Keratinocyte (primary cell): ENCODE results near the gene GABRR2.

ENCODE experiments used
- CTCF ChIP-seq, 3 experiments: IDR thresholded peaks in 1 of 3; conservative IDR thresholded peaks in 1 of 3; optimal IDR thresholded peaks in 1 of 3; 2 replicates in 2 of 3; 3 replicates in 1 of 3; pipeline versions ENCODE3 to v1.5.1; 2011; ENCODE audit warnings: low read length in 3 of 3, mild to moderate bottlenecking in 3 of 3, moderate library complexity in 2 of 3, control low read depth in 1 of 3, inconsistent platforms in 1 of 3; ENCODE audit not compliant: insufficient read depth in 2 of 3; ENCODE audit errors: extremely low read depth in 1 of 3
- EZH2 ChIP-seq: IDR thresholded peaks from one replicate; pipeline ENCODE4 v1.6.1; 2012; ENCODE audit warnings: inconsistent platforms, mild to moderate bottlenecking, low read length, moderate library complexity

DNA sequence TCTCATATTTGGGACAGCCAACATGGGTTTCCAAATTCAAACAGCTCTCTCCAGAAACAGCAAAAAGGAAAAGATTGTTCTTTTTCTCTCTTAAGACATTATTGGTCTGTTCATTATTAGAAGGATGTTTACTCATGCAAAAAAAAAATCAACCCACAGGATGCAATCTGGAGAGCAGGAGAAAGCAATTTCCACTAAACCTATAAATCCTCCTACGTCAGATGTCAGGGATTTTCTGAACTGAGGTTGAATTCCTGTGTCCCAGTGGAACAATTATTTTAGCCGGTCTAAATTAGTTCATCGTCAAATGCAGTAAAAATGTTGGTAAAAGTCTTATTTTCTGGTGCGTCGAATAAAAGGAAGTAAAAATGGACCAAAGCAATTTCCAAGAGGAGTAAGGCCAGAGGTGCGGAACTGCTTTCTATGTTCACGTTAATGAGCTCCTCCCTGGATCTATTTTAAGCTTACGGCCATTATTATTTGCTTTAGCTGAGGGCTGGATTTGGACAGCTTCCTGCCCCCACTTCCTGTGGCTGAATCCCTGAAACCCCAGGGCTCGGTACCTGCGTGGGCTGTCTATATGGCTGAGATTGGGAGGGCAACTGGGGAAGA lies 97.7 kb downstream of the GABRR2 start, which contains the start of gene GABRR1:
- TF ChIP-seq CTCF (optimal IDR thresholded peaks at IDR 0.05 in 1 of 3, IDR thresholded peaks at IDR 0.05 in 1 of 3, conservative IDR thresholded peaks at IDR 0.05 in 1 of 3; ENCODE audit: extremely low read depth in 1 of 3, insufficient read depth in 2 of 3, low read length in 3 of 3), result no peak
- no peak for TF ChIP-seq EZH2
